Measurements from ENCODE around the gene DLGAP1. TPM values are rescaled to one million over a fixed set of nuclear protein-coding genes. Genes with fewer than 3 reads are reported as not detected.

DLGAP1 gene
- total RNA-seq, 3 donors from 2014 or later (not counting 1 experiment from before 2014, with no cell fraction given) = not detected

DNA sequence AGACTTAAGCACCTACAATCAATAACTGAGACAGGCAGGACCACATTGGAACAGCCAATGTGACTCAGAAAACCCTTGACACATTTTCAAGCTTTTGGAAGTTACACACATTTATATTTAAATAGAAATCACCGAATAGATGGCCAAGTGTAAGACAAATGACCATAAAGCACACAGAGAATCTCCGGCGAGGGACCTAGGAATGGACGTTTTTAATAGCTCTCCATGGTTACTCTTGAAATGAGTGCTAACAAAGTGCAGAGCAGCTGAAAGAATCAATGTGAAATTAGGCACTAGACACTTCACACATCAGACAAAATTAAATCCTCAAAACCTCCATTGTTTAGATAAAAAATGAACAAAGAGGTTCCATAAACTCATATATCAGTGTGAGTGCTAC is 376.9 kb downstream of the DLGAP1 start:
- TF ChIP-seq, protein P1, sequence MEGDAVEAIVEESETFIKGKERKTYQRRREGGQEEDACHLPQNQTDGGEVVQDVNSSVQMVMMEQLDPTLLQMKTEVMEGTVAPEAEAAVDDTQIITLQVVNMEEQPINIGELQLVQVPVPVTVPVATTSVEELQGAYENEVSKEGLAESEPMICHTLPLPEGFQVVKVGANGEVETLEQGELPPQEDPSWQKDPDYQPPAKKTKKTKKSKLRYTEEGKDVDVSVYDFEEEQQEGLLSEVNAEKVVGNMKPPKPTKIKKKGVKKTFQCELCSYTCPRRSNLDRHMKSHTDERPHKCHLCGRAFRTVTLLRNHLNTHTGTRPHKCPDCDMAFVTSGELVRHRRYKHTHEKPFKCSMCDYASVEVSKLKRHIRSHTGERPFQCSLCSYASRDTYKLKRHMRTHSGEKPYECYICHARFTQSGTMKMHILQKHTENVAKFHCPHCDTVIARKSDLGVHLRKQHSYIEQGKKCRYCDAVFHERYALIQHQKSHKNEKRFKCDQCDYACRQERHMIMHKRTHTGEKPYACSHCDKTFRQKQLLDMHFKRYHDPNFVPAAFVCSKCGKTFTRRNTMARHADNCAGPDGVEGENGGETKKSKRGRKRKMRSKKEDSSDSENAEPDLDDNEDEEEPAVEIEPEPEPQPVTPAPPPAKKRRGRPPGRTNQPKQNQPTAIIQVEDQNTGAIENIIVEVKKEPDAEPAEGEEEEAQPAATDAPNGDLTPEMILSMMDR (IDR thresholded peaks at IDR 0.05) = no peak
- no peak overlapping the region for H3K4me3 Mint-ChIP-seq
- no peak overlapping the region for H3K27ac Mint-ChIP-seq
- no peaks in the 10 kb centered on the region for H3K27me3 ChIP-seq (ENCODE audit: control insufficient read depth, insufficient read depth, low read length)
- 89% methylated on average over 4 of the region's 4 CpGs for WGBS (ENCODE audit: insufficient coverage)
- H3K36me3 Mint-ChIP-seq = no peaks in the 10 kb centered on the region
- H3K9me3 ChIP-seq (ENCODE audit: control insufficient read depth, insufficient read depth, low read length) = no peaks in the 10 kb centered on the region
- ATAC-seq (no peak), DNase-seq (no peak)
- intact Hi-C loops (cut with micrococcal nuclease) = no loop called here
- no peaks in the 10 kb centered on the region for H3K4me1 Mint-ChIP-seq
- no peaks in the 10 kb centered on the region for H3K27me3 Mint-ChIP-seq (ENCODE audit: low read depth in 2 of 2)
- H3K4me1 ChIP-seq (ENCODE audit: control insufficient read depth, insufficient read depth, low read length) = no peaks in the 10 kb centered on the region
- H3K36me3 ChIP-seq (ENCODE audit: control insufficient read depth, insufficient read depth, low read length) = no peaks in the 10 kb centered on the region
- peaks cover 0 to 2% of the 10 kb centered on the region in 2 donors for H3K9me3 Mint-ChIP-seq
- H3K4me3 ChIP-seq (ENCODE audit: low read length) = no peak overlapping the region
- H3K27ac ChIP-seq (ENCODE audit: low read length) = no peak overlapping the region

GRCh38 chr18:4077721-4078120 is 377.4 kb downstream of the DLGAP1 start:
- no peaks in the 10 kb centered on the region for H3K36me3 ChIP-seq (ENCODE audit: control insufficient read depth, insufficient read depth, low read length)
- no peak overlapping the region for H3K27ac Mint-ChIP-seq
- H3K4me1 ChIP-seq (ENCODE audit: control insufficient read depth, insufficient read depth, low read length) = no peaks in the 10 kb centered on the region
- H3K27me3 Mint-ChIP-seq (ENCODE audit: low read depth in 2 of 2) = peaks cover 0 to 3% of the 10 kb centered on the region in 2 donors
- no peaks in the 10 kb centered on the region for H3K27me3 ChIP-seq (ENCODE audit: control insufficient read depth, insufficient read depth, low read length)
- H3K9me3 ChIP-seq (ENCODE audit: control insufficient read depth, insufficient read depth, low read length) = no peaks in the 10 kb centered on the region
- H3K36me3 Mint-ChIP-seq = no peaks in the 10 kb centered on the region
- peaks cover 0 to 2% of the 10 kb centered on the region in 2 donors for H3K9me3 Mint-ChIP-seq
- DNase-seq (no peak), ATAC-seq (no peak)
- intact Hi-C loops (cut with micrococcal nuclease) = no loop called here
- H3K27ac ChIP-seq (ENCODE audit: low read length) = no peak overlapping the region
- no peak overlapping the region for H3K4me3 ChIP-seq (ENCODE audit: low read length)
- TF ChIP-seq, protein P1 (IDR thresholded peaks at IDR 0.05) = no peak
- no peaks in the 10 kb centered on the region for H3K4me1 Mint-ChIP-seq
- H3K4me3 Mint-ChIP-seq = no peak overlapping the region
- WGBS (ENCODE audit: insufficient coverage) = 80% methylated on average over 2 of the region's 2 CpGs

- Histone ChIP-seq H3K27ac (ENCODE audit: low read length) (no peak overlapping the region), H3K36me3 (ENCODE audit: control insufficient read depth, insufficient read depth, low read length) (no peaks in the 10 kb centered on the region), H3K9me3 (ENCODE audit: control insufficient read depth, insufficient read depth, low read length) (no peaks in the 10 kb centered on the region), H3K4me3 (ENCODE audit: low read length) (no peak overlapping the region), H3K4me1 (ENCODE audit: control insufficient read depth, insufficient read depth, low read length) (no peaks in the 10 kb centered on the region), H3K27me3 (ENCODE audit: control insufficient read depth, insufficient read depth, low read length) (no peaks in the 10 kb centered on the region)
- DNase-seq = no peak
- Mint-ChIP-seq H3K36me3 (no peaks in the 10 kb centered on the region), H3K4me1 (no peaks in the 10 kb centered on the region), H3K27me3 (ENCODE audit: low read depth in 2 of 2) (peaks cover 0 to 4% of the 10 kb centered on the region in 2 donors), H3K9me3 (peaks cover 0 to 2% of the 10 kb centered on the region in 2 donors), H3K4me3 (no peak overlapping the region), H3K27ac (no peak overlapping the region)
- TF ChIP-seq, protein P1 (IDR thresholded peaks at IDR 0.05) = no peak
- no CpG with 5 or more reads among the region's 2 CpGs for WGBS (ENCODE audit: insufficient coverage)
- intact Hi-C loops (cut with micrococcal nuclease) = no loop called here
- ATAC-seq = no peak
These were observed 377.9 kb downstream of the DLGAP1 start for GRCh38 chr18:4077204-4077603.

GRCh38 chr18:4074647-4075046 is 380.5 kb downstream of the DLGAP1 start:
- DNase-seq (no peak), ATAC-seq (no peak)
- Mint-ChIP-seq H3K27me3 (ENCODE audit: low read depth in 2 of 2) (peaks cover 0 to 4% of the 10 kb centered on the region in 2 donors), H3K9me3 (peaks cover 0 to 2% of the 10 kb centered on the region in 2 donors), H3K4me1 (no peaks in the 10 kb centered on the region), H3K36me3 (no peaks in the 10 kb centered on the region), H3K27ac (no peak overlapping the region), H3K4me3 (no peak overlapping the region)
- Histone ChIP-seq H3K9me3 (ENCODE audit: control insufficient read depth, insufficient read depth, low read length) (no peaks in the 10 kb centered on the region), H3K4me3 (ENCODE audit: low read length) (no peak overlapping the region), H3K4me1 (ENCODE audit: control insufficient read depth, insufficient read depth, low read length) (no peaks in the 10 kb centered on the region), H3K27me3 (ENCODE audit: control insufficient read depth, insufficient read depth, low read length) (no peaks in the 10 kb centered on the region), H3K27ac (ENCODE audit: low read length) (no peak overlapping the region), H3K36me3 (ENCODE audit: control insufficient read depth, insufficient read depth, low read length) (no peaks in the 10 kb centered on the region)
- intact Hi-C loops (cut with micrococcal nuclease) = no loop called here
- 91% methylated on average over 3 of the region's 3 CpGs for WGBS (ENCODE audit: insufficient coverage)
- TF ChIP-seq, protein P1 (IDR thresholded peaks at IDR 0.05) = no peak
